Trophoblast cell (in vitro differentiated cells and primary cell): ENCODE data around the gene RIPOR2.

Experiments used
- DNase-seq, 2 donors: peaks; one replicate each; pipeline ENCODE4 v3.0.0-alpha.2; 2016
- H2AFZ ChIP-seq: 2 replicates; pipeline ENCODE4 v1.6.1; 2013; ENCODE audit warnings: low read length, moderate library complexity, mild to moderate bottlenecking; ENCODE audit not compliant: insufficient read depth, poor library complexity
- H2AK5ac ChIP-seq: 2 replicates; pipeline ENCODE4 v1.6.1; 2013; ENCODE audit warnings: mild to moderate bottlenecking, low read length
- H2BK120ac ChIP-seq: 2 replicates; pipeline ENCODE4 v1.6.1; 2013; ENCODE audit warnings: low read length, mild to moderate bottlenecking, moderate library complexity; ENCODE audit not compliant: insufficient read depth, poor library complexity
- H2BK12ac ChIP-seq: 2 replicates; pipeline ENCODE4 v1.6.1; 2013; ENCODE audit warnings: mild to moderate bottlenecking, low read length, moderate library complexity
- H2BK5ac ChIP-seq: 2 replicates; pipeline ENCODE4 v1.6.1; 2013; ENCODE audit warnings: low read length, low read depth, moderate library complexity, mild to moderate bottlenecking; ENCODE audit not compliant: poor library complexity
- H3K14ac ChIP-seq: 2 replicates; pipeline ENCODE4 v1.6.1; 2013; ENCODE audit warnings: mild to moderate bottlenecking, low read length
- H3K18ac ChIP-seq: 2 replicates; pipeline ENCODE4 v1.6.1; 2013; ENCODE audit warnings: mild to moderate bottlenecking, low read length
- H3K23ac ChIP-seq: 2 replicates; pipeline ENCODE4 v1.6.1; 2013; ENCODE audit warnings: low read length
- H3K27ac ChIP-seq: 2 replicates; pipeline ENCODE4 v1.5.1; 2013; ENCODE audit warnings: low read depth, mild to moderate bottlenecking, inconsistent platforms, low read length, moderate library complexity
- H3K27me3 ChIP-seq: 2 replicates; pipeline ENCODE4 v1.6.1; 2013; ENCODE audit warnings: inconsistent platforms, mild to moderate bottlenecking, low read length, moderate library complexity; ENCODE audit not compliant: insufficient read depth
- H3K36me3 ChIP-seq, 2 experiments: 1 replicate in 1 of 2; 2 replicates in 1 of 2; pipeline ENCODE4 v1.6.1; 2013; ENCODE audit warnings: low read length in 2 of 2, mild to moderate bottlenecking in 2 of 2, moderate library complexity in 1 of 2; ENCODE audit not compliant: insufficient read depth in 2 of 2, control insufficient read depth in 1 of 2
- H3K4ac ChIP-seq: 2 replicates; pipeline ENCODE4 v1.6.1; 2013; ENCODE audit warnings: low read depth, mild to moderate bottlenecking, low read length, moderate library complexity
- H3K4me1 ChIP-seq, 2 experiments: 1 replicate in 1 of 2; 2 replicates in 1 of 2; pipeline ENCODE4 v1.6.1; 2013; ENCODE audit warnings: low read length in 2 of 2, mild to moderate bottlenecking in 2 of 2, moderate library complexity in 1 of 2; ENCODE audit not compliant: insufficient read depth in 2 of 2, control insufficient read depth in 1 of 2
- H3K4me2 ChIP-seq: 2 replicates; pipeline ENCODE4 v1.6.1; 2013; ENCODE audit warnings: inconsistent platforms, mild to moderate bottlenecking, low read length, moderate library complexity
- H3K4me3 ChIP-seq: 2 replicates; pipeline ENCODE4 v1.5.1; 2013; ENCODE audit warnings: mild to moderate bottlenecking, low read depth, low read length, inconsistent platforms
- H3K79me1 ChIP-seq: one replicate; pipeline ENCODE4 v1.6.1; 2013; ENCODE audit warnings: low read length
- H3K79me2 ChIP-seq: 2 replicates; pipeline ENCODE4 v1.6.1; 2013; ENCODE audit warnings: low read length, mild to moderate bottlenecking; ENCODE audit not compliant: control insufficient read depth, insufficient read depth, poor library complexity
- H3K9ac ChIP-seq: 2 replicates; pipeline ENCODE4 v1.6.1; 2013; ENCODE audit warnings: mild to moderate bottlenecking, low read length
- H3K9me3 ChIP-seq: 2 replicates; pipeline ENCODE4 v1.6.1; 2013; ENCODE audit warnings: low read depth, mild to moderate bottlenecking, control low read depth, inconsistent platforms, low read length; ENCODE audit not compliant: insufficient read depth
- H4K12ac ChIP-seq: 2 replicates; pipeline ENCODE4 v1.6.1; 2013; ENCODE audit warnings: low read depth, mild to moderate bottlenecking, low read length, moderate library complexity
- H4K8ac ChIP-seq: 2 replicates; pipeline ENCODE4 v1.6.1; 2013; ENCODE audit warnings: low read depth, mild to moderate bottlenecking, low read length, moderate library complexity
- H4K91ac ChIP-seq: one replicate; pipeline ENCODE4 v1.6.1; 2013; ENCODE audit warnings: low read depth, mild to moderate bottlenecking, low read length, moderate library complexity
- whole genome bisulfite sequencing: extraction: QIAGEN DNeasy Blood & Tissue Kit; methylation state at CpG from one replicate; pipeline ENCODE4 v1.1.7; 2013; ENCODE audit warnings: missing lambda C conversion rate; ENCODE audit not compliant: insufficient read length, insufficient coverage; ENCODE audit errors: extremely low coverage; 5-methylcytosine and 5-hydroxymethylcytosine counted together

Gene RIPOR2

GRCh38 chr6:24960991-24961475 is 25.3 kb upstream of the RIPOR2 start:
- Histone ChIP-seq H3K79me2 (no peaks in the 10 kb centered on the region), H3K4me3 (no peak overlapping the region), H3K36me3 (no peaks in the 10 kb centered on the region), H3K18ac (no peak overlapping the region), H3K9me3 (no peaks in the 10 kb centered on the region), H2BK12ac (no peak overlapping the region), H2BK120ac (no peak overlapping the region), H3K23ac (no peak overlapping the region), H3K27me3 (no peaks in the 10 kb centered on the region), H3K79me1 (no peaks in the 10 kb centered on the region), H3K4me1 (no peaks in the 10 kb centered on the region), H3K4me2 (no peak overlapping the region), H2AK5ac (no peak overlapping the region), H2AFZ (no peak overlapping the region), H3K27ac (no peak overlapping the region), H3K9ac (no peak overlapping the region), H3K14ac (no peak overlapping the region), H2BK5ac (no peak overlapping the region), H4K8ac (no peak overlapping the region), H4K91ac (no peak overlapping the region), H3K4ac (no peak overlapping the region), H4K12ac (no peak overlapping the region)
- WGBS, result no CpG with 5 or more reads among the region's 3 CpGs
- no peak for DNase-seq

GRCh38 chr6:24959319-24959718 is 23.6 kb upstream of the RIPOR2 start:
- Histone ChIP-seq H3K27me3 (no peaks in the 10 kb centered on the region), H3K27ac (no peak overlapping the region), H3K4me1 (no peaks in the 10 kb centered on the region), H4K91ac (no peak overlapping the region), H2AFZ (no peak overlapping the region), H4K8ac (no peak overlapping the region), H3K4me2 (no peak overlapping the region), H3K14ac (no peak overlapping the region), H3K18ac (no peak overlapping the region), H3K23ac (no peak overlapping the region), H4K12ac (no peak overlapping the region), H3K79me2 (no peaks in the 10 kb centered on the region), H2AK5ac (no peak overlapping the region), H3K4me3 (no peak overlapping the region), H2BK120ac (no peak overlapping the region), H2BK5ac (no peak overlapping the region), H3K4ac (no peak overlapping the region), H3K9ac (no peak overlapping the region), H3K36me3 (no peaks in the 10 kb centered on the region), H3K9me3 (no peaks in the 10 kb centered on the region), H3K79me1 (no peaks in the 10 kb centered on the region), H2BK12ac (no peak overlapping the region)
- DNase-seq, result no peak
- WGBS, result no CpG with 5 or more reads among the region's 1 CpG

- Histone ChIP-seq H4K12ac (no peak overlapping the region), H4K8ac (no peak overlapping the region), H3K23ac (no peak overlapping the region), H2BK5ac (no peak overlapping the region), H2AFZ (no peak overlapping the region), H3K4me3 (no peak overlapping the region), H3K4ac (no peak overlapping the region), H2BK120ac (no peak overlapping the region), H3K9ac (no peak overlapping the region), H3K79me1 (no peaks in the 10 kb centered on the region), H3K79me2 (no peaks in the 10 kb centered on the region), H3K18ac (no peak overlapping the region), H3K36me3 (no peaks in the 10 kb centered on the region), H4K91ac (no peak overlapping the region), H3K27me3 (no peaks in the 10 kb centered on the region), H2AK5ac (no peak overlapping the region), H3K9me3 (no peaks in the 10 kb centered on the region), H3K27ac (no peak overlapping the region), H3K4me1 (no peaks in the 10 kb centered on the region), H3K14ac (no peak overlapping the region), H2BK12ac (no peak overlapping the region), H3K4me2 (no peak overlapping the region)
- no peak for DNase-seq
- no CpG with 5 or more reads among the region's 3 CpGs for WGBS
These were observed 21.4 kb upstream of the RIPOR2 start for GRCh38 chr6:24957199-24957598.

GRCh38 chr6:24953726-24954125 is 18.0 kb upstream of the RIPOR2 start:
- Histone ChIP-seq H2BK5ac (no peak overlapping the region), H3K9me3 (no peaks in the 10 kb centered on the region), H3K14ac (no peak overlapping the region), H3K4me2 (no peak overlapping the region), H2AK5ac (no peak overlapping the region), H3K23ac (no peak overlapping the region), H3K9ac (no peak overlapping the region), H3K4me1 (no peaks in the 10 kb centered on the region), H3K27me3 (no peaks in the 10 kb centered on the region), H3K4me3 (no peak overlapping the region), H3K79me2 (no peaks in the 10 kb centered on the region), H3K79me1 (no peaks in the 10 kb centered on the region), H2BK120ac (no peak overlapping the region), H2BK12ac (no peak overlapping the region), H3K36me3 (no peaks in the 10 kb centered on the region), H3K4ac (no peak overlapping the region), H4K8ac (no peak overlapping the region), H4K91ac (no peak overlapping the region), H4K12ac (no peak overlapping the region), H3K18ac (no peak overlapping the region), H2AFZ (no peak overlapping the region), H3K27ac (no peak overlapping the region)
- no peak for DNase-seq
- WGBS, result no CpG with 5 or more reads among the region's 3 CpGs
